IPS DF 6.9 (cell line): Measurements from ENCODE around the gene MAD1L1.
A peak's percentile ranks its signal among the peaks of the same experiment; 100 is the strongest.

ENCODE experiments used
- DNase-seq: peaks from one replicate; pipeline ENCODE4 v3.0.0-alpha.2; 2013; ENCODE audit warnings: low read depth, low spot score
- H3K27ac ChIP-seq: one replicate; pipeline ENCODE4 v1.5.1; 2013; ENCODE audit warnings: low read length, control low read depth
- H3K27me3 ChIP-seq: 2 replicates; pipeline ENCODE4 v1.6.1; 2013; ENCODE audit warnings: mild to moderate bottlenecking, low read length; ENCODE audit not compliant: control insufficient read depth, insufficient read depth
- H3K36me3 ChIP-seq: 2 replicates; pipeline ENCODE4 v1.6.1; 2013; ENCODE audit warnings: low read length; ENCODE audit not compliant: control insufficient read depth, insufficient read depth
- H3K4me1 ChIP-seq: 2 replicates; pipeline ENCODE4 v1.6.1; 2013; ENCODE audit warnings: low read length; ENCODE audit not compliant: control insufficient read depth, insufficient read depth
- H3K4me3 ChIP-seq: 2 replicates; pipeline ENCODE4 v1.5.1; 2013; ENCODE audit warnings: mild to moderate bottlenecking, low read length
- H3K9me3 ChIP-seq: 2 replicates; pipeline ENCODE4 v1.6.1; 2013; ENCODE audit warnings: low read length, inconsistent platforms; ENCODE audit not compliant: control insufficient read depth, insufficient read depth
- WGBS: extraction: QIAGEN DNeasy Blood & Tissue Kit; methylation state at CpG from one replicate; pipeline ENCODE4 v1.1.7; 2013; ENCODE audit warnings: mixed read lengths, missing lambda C conversion rate; ENCODE audit not compliant: insufficient read length, insufficient coverage; 5-methylcytosine and 5-hydroxymethylcytosine counted together

MAD1L1 gene

GRCh38 chr7:2232766-2233520, at the start of gene MAD1L1:
Gene MAD1L1 (minus strand): TSS chr7:2232945. CDS start chr7:2230133, 2,812 bp downstream.
- peaks cover 23% of the 10 kb centered on the region for H3K36me3 ChIP-seq
- WGBS = no CpG with 5 or more reads among the region's 63 CpGs

GRCh38 chr7:2282185-2282751, 49.5 kb upstream of the MAD1L1 start:
- WGBS = no CpG with 5 or more reads among the region's 14 CpGs
- no peaks in the 10 kb centered on the region for H3K9me3 ChIP-seq
- H3K36me3 ChIP-seq = no peaks in the 10 kb centered on the region
- no peak overlapping the region for H3K4me3 ChIP-seq
- no peaks in the 10 kb centered on the region; the same call in 1 of the 2 replicates for H3K4me1 ChIP-seq
- DNase-seq = no peak
- H3K27ac ChIP-seq = no peak overlapping the region
- no peaks in the 10 kb centered on the region for H3K27me3 ChIP-seq

More at GRCh38 chr7:2232766-2233520, at the start of gene MAD1L1:
- Histone ChIP-seq H3K9me3 (no peaks in the 10 kb centered on the region), H3K4me1 (no peaks in the 10 kb centered on the region), H3K27me3 (no peaks in the 10 kb centered on the region), H3K27ac (no peak within 1 kb of the TSS), H3K4me3 (peak within 1 kb of the TSS; percentile 83)
- peak; percentile 48 for DNase-seq

- no peaks in the 10 kb centered on the region; the same call in 1 of the 2 replicates for H3K4me1 ChIP-seq
- WGBS = no CpG with 5 or more reads among the region's 9 CpGs
- no peak overlapping the region for H3K27ac ChIP-seq
- no peak overlapping the region for H3K4me3 ChIP-seq
- DNase-seq = no peak
- no peaks in the 10 kb centered on the region for H3K27me3 ChIP-seq
- H3K9me3 ChIP-seq = no peaks in the 10 kb centered on the region
- H3K36me3 ChIP-seq = no peaks in the 10 kb centered on the region
These were observed 48.8 kb upstream of the MAD1L1 start for GRCh38 chr7:2281541-2281940.

GRCh38 chr7:2280424-2280823, 47.7 kb upstream of the MAD1L1 start:
- no peak for DNase-seq
- H3K27me3 ChIP-seq = no peaks in the 10 kb centered on the region
- H3K9me3 ChIP-seq = no peaks in the 10 kb centered on the region
- H3K4me3 ChIP-seq = no peak overlapping the region
- WGBS = 100% methylated on average over 1 of the region's 2 CpGs
- H3K36me3 ChIP-seq = no peaks in the 10 kb centered on the region
- no peak overlapping the region for H3K27ac ChIP-seq
- no peaks in the 10 kb centered on the region; the same call in 1 of the 2 replicates for H3K4me1 ChIP-seq

- DNase-seq = no peak
- Histone ChIP-seq H3K9me3 (no peaks in the 10 kb centered on the region), H3K27me3 (no peaks in the 10 kb centered on the region), H3K27ac (no peak overlapping the region), H3K4me3 (no peak overlapping the region), H3K4me1 (no peaks in the 10 kb centered on the region; the same call in 1 of the 2 replicates), H3K36me3 (no peaks in the 10 kb centered on the region)
- no CpG with 5 or more reads among the region's 4 CpGs for WGBS
These were observed 47.2 kb upstream of the MAD1L1 start for GRCh38 chr7:2279896-2280295.

GRCh38 chr7:2278026-2278425, 45.3 kb upstream of the MAD1L1 start:
- no peak overlapping the region for H3K4me3 ChIP-seq
- no peak overlapping the region for H3K27ac ChIP-seq
- H3K27me3 ChIP-seq = no peaks in the 10 kb centered on the region
- H3K36me3 ChIP-seq = no peaks in the 10 kb centered on the region
- H3K4me1 ChIP-seq = no peaks in the 10 kb centered on the region; the same call in 1 of the 2 replicates
- DNase-seq = no peak
- no peaks in the 10 kb centered on the region for H3K9me3 ChIP-seq
- no CpG with 5 or more reads among the region's 11 CpGs for WGBS

GRCh38 chr7:2276107-2276506, 43.4 kb upstream of the MAD1L1 start:
- H3K4me3 ChIP-seq = no peak overlapping the region
- no peaks in the 10 kb centered on the region for H3K27me3 ChIP-seq
- H3K4me1 ChIP-seq = no peaks in the 10 kb centered on the region
- DNase-seq = no peak
- no peaks in the 10 kb centered on the region for H3K36me3 ChIP-seq
- H3K9me3 ChIP-seq = no peaks in the 10 kb centered on the region
- WGBS = no CpG with 5 or more reads among the region's 18 CpGs
- no peak overlapping the region for H3K27ac ChIP-seq

GRCh38 chr7:2275101-2275500, 42.4 kb upstream of the MAD1L1 start:
- WGBS = no CpG with 5 or more reads among the region's 18 CpGs
- no peaks in the 10 kb centered on the region for H3K36me3 ChIP-seq
- no peak for DNase-seq

GRCh38 chr7:2274666-2275065, 41.9 kb upstream of the MAD1L1 start:
- Histone ChIP-seq H3K36me3 (no peaks in the 10 kb centered on the region), H3K4me1 (no peaks in the 10 kb centered on the region), H3K9me3 (no peaks in the 10 kb centered on the region), H3K27ac (no peak overlapping the region), H3K4me3 (no peak overlapping the region), H3K27me3 (no peaks in the 10 kb centered on the region)
- DNase-seq = no peak
- no CpG with 5 or more reads among the region's 7 CpGs for WGBS

More at GRCh38 chr7:2275101-2275500, 42.4 kb upstream of the MAD1L1 start:
- H3K4me1 ChIP-seq = no peaks in the 10 kb centered on the region
- H3K9me3 ChIP-seq = no peaks in the 10 kb centered on the region
- H3K27me3 ChIP-seq = no peaks in the 10 kb centered on the region
- no peak overlapping the region for H3K4me3 ChIP-seq
- no peak overlapping the region for H3K27ac ChIP-seq

GRCh38 chr7:2273866-2274265, 41.1 kb upstream of the MAD1L1 start:
- no CpG with 5 or more reads among the region's 20 CpGs for WGBS
- H3K36me3 ChIP-seq = no peaks in the 10 kb centered on the region
- H3K4me1 ChIP-seq = 0 out of 2 replicates have a peak, but pooled peaks cover 1% of the 10 kb centered on the region
- no peak overlapping the region for H3K27ac ChIP-seq
- H3K27me3 ChIP-seq = no peaks in the 10 kb centered on the region
- DNase-seq = no peak
- no peaks in the 10 kb centered on the region for H3K9me3 ChIP-seq
- no peak overlapping the region for H3K4me3 ChIP-seq
